GM13976 (cell line): ENCODE measurements around the gene HOXD13.

Experiments
- DNase-seq: peaks from one replicate; pipeline ENCODE4 v3.0.0; 2012; ENCODE audit warnings: low spot score
- CTCF ChIP-seq: IDR thresholded peaks from 2 replicates; pipeline ENCODE4 v1.5.1; 2012; ENCODE audit warnings: borderline replicate concordance, mild to moderate bottlenecking; ENCODE audit not compliant: insufficient read depth; ENCODE audit errors: extremely low read depth, missing control alignments, control extremely low read depth
- in situ Hi-C: fragments of 300-500 bp; cut with MboI; formaldehyde crosslinking; loops from one replicate; pipeline ENCODE4 v1.12.0; 2022; ENCODE audit warnings: low sequenced_read_pairs, mixed read lengths, inconsistent platforms; ENCODE audit not compliant: unreplicated experiment

Gene HOXD13

GRCh38 chr2:176122052-176122682, 29.6 kb downstream of the HOXD13 start:
- in situ Hi-C loops, result loop anchor here (10.0 kb wide), 1 partner anchor 1033 kb away; no protein-coding TSS in a partner anchor
- no peak for DNase-seq
- no peak for TF ChIP-seq CTCF

- no peak for DNase-seq
- in situ Hi-C loops, result loop anchor here (10.0 kb wide), 1 partner anchor 1032 kb away; no protein-coding TSS in a partner anchor
- no peak for TF ChIP-seq CTCF
These were observed 30.3 kb downstream of the HOXD13 start, which contains the start of gene HOXD9 for GRCh38 chr2:176122683-176123410. Gene HOXD9 (plus strand): TSS chr2:176122719. CDS start chr2:176122769, 50 bp downstream.

- TF ChIP-seq CTCF, result no peak
- DNase-seq, result no peak
- in situ Hi-C loops, result loop anchor here (10.0 kb wide), 1 partner anchor 1031 kb away; no protein-coding TSS in a partner anchor
These were observed 31.0 kb downstream of the HOXD13 start for GRCh38 chr2:176123411-176124109.

- no peak for DNase-seq
- in situ Hi-C loops, result loop anchor here (10.0 kb wide), 1 partner anchor 1030 kb away; no protein-coding TSS in a partner anchor
- TF ChIP-seq CTCF, result no peak
These were observed 31.8 kb downstream of the HOXD13 start for GRCh38 chr2:176124110-176124946.

- no peak for TF ChIP-seq CTCF
- in situ Hi-C loops, result loop anchor here (10.0 to 25.0 kb wide), 2 partner anchors 687 to 1030 kb away; no protein-coding TSS in a partner anchor
- DNase-seq, result no peak
These were observed 32.6 kb downstream of the HOXD13 start for GRCh38 chr2:176124947-176125771.

- in situ Hi-C loops, result loop anchor here (10.0 to 25.0 kb wide), 2 partner anchors 687 to 1029 kb away; no protein-coding TSS in a partner anchor
- TF ChIP-seq CTCF, result no peak
- no peak for DNase-seq
These were observed 33.2 kb downstream of the HOXD13 start for GRCh38 chr2:176125772-176126054.
